GM19438 (cell line): ENCODE data around the gene ADAD2.

ENCODE experiments used
- ATAC-seq: cut with Tn5 transposase; IDR thresholded peaks from one replicate; pipeline ENCODE4 v1.9.1; 2021; ENCODE audit warnings: low read depth; ENCODE audit not compliant: unreplicated experiment

The ADAD2 gene

GRCh38 chr16:84220851-84221250 lies 29.9 kb downstream of the ADAD2 start:
- no peak for ATAC-seq

- no peak for ATAC-seq
Measured at GRCh38 chr16:84223456-84223855, 32.5 kb downstream of the ADAD2 start.

GRCh38 chr16:84224554-84224953 lies 33.6 kb downstream of the ADAD2 start:
- no peak for ATAC-seq

- ATAC-seq: no peak
Measured at GRCh38 chr16:84225126-84225525, 34.2 kb downstream of the ADAD2 start.

GRCh38 chr16:84225571-84225970 lies 34.6 kb downstream of the ADAD2 start:
- ATAC-seq: no peak

- ATAC-seq: no peak
Measured at GRCh38 chr16:84226026-84226425, 35.1 kb downstream of the ADAD2 start.

- no peak for ATAC-seq
Measured at GRCh38 chr16:84227548-84227947, 36.6 kb downstream of the ADAD2 start.

GRCh38 chr16:84228256-84228838 lies 37.4 kb downstream of the ADAD2 start:
- no peak for ATAC-seq

- no peak for ATAC-seq
Measured at GRCh38 chr16:84229471-84229870, 38.5 kb downstream of the ADAD2 start.

- no peak for ATAC-seq
Measured at GRCh38 chr16:84232060-84232459, 41.1 kb downstream of the ADAD2 start.

GRCh38 chr16:84232969-84233368 lies 42.0 kb downstream of the ADAD2 start:
- ATAC-seq: no peak

GRCh38 chr16:84233748-84234147 lies 42.8 kb downstream of the ADAD2 start:
- ATAC-seq: no peak

- no peak for ATAC-seq
Measured at GRCh38 chr16:84234321-84235241, 43.6 kb downstream of the ADAD2 start.

- no peak for ATAC-seq
Measured at GRCh38 chr16:84236671-84237070, 45.7 kb downstream of the ADAD2 start.

GRCh38 chr16:84237994-84238750 lies 47.2 kb downstream of the ADAD2 start:
- ATAC-seq: no peak

GRCh38 chr16:84239141-84239769 lies 48.3 kb downstream of the ADAD2 start:
- no peak for ATAC-seq

- ATAC-seq: no peak
Measured at GRCh38 chr16:84239909-84240308, 49.0 kb downstream of the ADAD2 start, which contains the start of gene KCNG4. Gene KCNG4, minus strand, starts transcription at chr16:84240012. Its CDS starts 2,527 bp downstream, at chr16:84237485.

- no peak for ATAC-seq
Measured at GRCh38 chr16:84240455-84240854, 49.5 kb downstream of the ADAD2 start.

GRCh38 chr16:84241778-84242177 lies 50.8 kb downstream of the ADAD2 start:
- ATAC-seq: no peak

GRCh38 chr16:84242839-84243238 lies 51.9 kb downstream of the ADAD2 start:
- no peak for ATAC-seq

GRCh38 chr16:84243732-84244131 lies 52.8 kb downstream of the ADAD2 start:
- ATAC-seq: no peak
